Measurements from ENCODE around the gene RUSC1. TPM values are rescaled to one million over a fixed set of nuclear protein-coding genes. Genes with fewer than 3 reads are reported as not detected.

RUSC1 gene
- total RNA-seq, 1 experiment from 2014 or later = 69.2 TPM

- H2AFZ ChIP-seq (ENCODE audit: low read depth, low read length, poor library complexity, severe bottlenecking) = no peak overlapping the region
- DNase-seq (ENCODE audit: low read depth, low spot score) (no peak), ATAC-seq (no peak)
- no peaks in the 10 kb centered on the region for H4K20me1 ChIP-seq (ENCODE audit: insufficient read depth)
- H3K4me3 ChIP-seq (replicated peaks in 1 of 2; ENCODE audit: low read depth in 1 of 2, low read length in 2 of 2) = no peak overlapping the region
- TF ChIP-seq JUND (IDR thresholded peaks at IDR 0.05) (no peak), YY1 (IDR thresholded peaks at IDR 0.05; ENCODE audit: extremely low read depth, insufficient replicate concordance, low read depth, low read length) (no peak), CEBPB (IDR thresholded peaks at IDR 0.05; ENCODE audit: low read depth) (no peak), SRF (IDR thresholded peaks at IDR 0.05; ENCODE audit: low read depth) (no peak), POLR2A (IDR thresholded peaks at IDR 0.05; ENCODE audit: borderline replicate concordance, extremely low read depth, insufficient read depth, insufficient read length) (no peak)
- BruUV-seq (replicated peaks) = no TSS peak
- peaks cover 0 to 10% of the 10 kb centered on the region in 2 experiments; a peak in 2 of 4 replicates for H3K4me1 ChIP-seq (ENCODE audit: control insufficient read depth in 1 of 2, insufficient read depth in 2 of 2, low read length in 2 of 2)
- H3K9me2 ChIP-seq (ENCODE audit: insufficient read depth) = no peaks in the 10 kb centered on the region
- H3K4me2 ChIP-seq (ENCODE audit: low read length) = no peak overlapping the region
- no peak overlapping the region for H3K9ac ChIP-seq (ENCODE audit: low read length)
- RAD21 ChIA-PET (ENCODE audit: low non-redundant PET in 1 of 2, low total read pairs in 2 of 2, uncharacterized antibody in 2 of 2, unreplicated experiment in 2 of 2) = no interaction called here
- CTCF ChIA-PET = no interaction called here
- no peaks in the 10 kb centered on the region for H3K9me3 ChIP-seq (ENCODE audit: control insufficient read depth in 1 of 2, insufficient read depth in 1 of 2, low read depth in 1 of 2, low read length in 2 of 2)
- no peaks in the 10 kb centered on the region for H3K79me2 ChIP-seq (ENCODE audit: insufficient read depth, low read length)
- no peaks in the 10 kb centered on the region for H3K27me3 ChIP-seq (ENCODE audit: insufficient read depth, low read length)
- POLR2A ChIA-PET = no interaction called here
- intact Hi-C loops (cut with micrococcal nuclease) = no loop called here
- no peak overlapping the region for H3K27ac ChIP-seq (ENCODE audit: low read depth, low read length)
- H3K36me3 ChIP-seq (ENCODE audit: control insufficient read depth in 1 of 2, insufficient read depth in 2 of 2, low read length in 2 of 2) = no peaks in the 10 kb centered on the region
These were observed 38.1 kb upstream of the RUSC1 start for GRCh38 chr1:155282488-155283091.

- no peaks in the 10 kb centered on the region for H3K9me3 ChIP-seq (ENCODE audit: control insufficient read depth in 1 of 2, insufficient read depth in 1 of 2, low read depth in 1 of 2, low read length in 2 of 2)
- no TSS peak for BruUV-seq (replicated peaks)
- no peak overlapping the region for H3K4me3 ChIP-seq (replicated peaks in 1 of 2; ENCODE audit: low read depth in 1 of 2, low read length in 2 of 2)
- no peaks in the 10 kb centered on the region for H4K20me1 ChIP-seq (ENCODE audit: insufficient read depth)
- no peaks in the 10 kb centered on the region for H3K9me2 ChIP-seq (ENCODE audit: insufficient read depth)
- TF ChIP-seq CEBPB (IDR thresholded peaks at IDR 0.05; ENCODE audit: low read depth) (no peak), ZBTB33 (IDR thresholded peaks at IDR 0.05; ENCODE audit: extremely low read depth, insufficient replicate concordance, low read length) (no peak), SRF (IDR thresholded peaks at IDR 0.05; ENCODE audit: low read depth) (no peak), MAX (IDR thresholded peaks at IDR 0.05) (no peak), RAD21 (IDR thresholded peaks at IDR 0.05; ENCODE audit: low read depth) (no peak), ZFX (IDR thresholded peaks at IDR 0.05) (no peak), FOSL1 (IDR thresholded peaks at IDR 0.05; ENCODE audit: low read depth) (no peak), POLR2AphosphoS5 (IDR thresholded peaks at IDR 0.05; ENCODE audit: low read depth, low read length) (no peak), EZH2 (IDR thresholded peaks at IDR 0.05) (no peak), EGR1 (IDR thresholded peaks at IDR 0.05; ENCODE audit: low read depth) (no peak), JUND (IDR thresholded peaks at IDR 0.05) (no peak), TCF7L2 (IDR thresholded peaks at IDR 0.05; ENCODE audit: borderline replicate concordance, extremely low read depth, insufficient read depth, insufficient read length) (no peak), ELF1 (IDR thresholded peaks at IDR 0.05; ENCODE audit: borderline replicate concordance, low read depth) (no peak), SIN3A (IDR thresholded peaks at IDR 0.05; ENCODE audit: low read depth) (no peak)
- no peaks in the 10 kb centered on the region for H3K36me3 ChIP-seq (ENCODE audit: control insufficient read depth in 1 of 2, insufficient read depth in 2 of 2, low read length in 2 of 2)
- H3K4me2 ChIP-seq (ENCODE audit: low read length) = no peak overlapping the region
- H3K27me3 ChIP-seq (ENCODE audit: insufficient read depth, low read length) = no peaks in the 10 kb centered on the region
- POLR2A ChIA-PET = no interaction called here
- no peaks in the 10 kb centered on the region for H3K4me1 ChIP-seq (ENCODE audit: control insufficient read depth in 1 of 2, insufficient read depth in 2 of 2, low read length in 2 of 2)
- DNase-seq (ENCODE audit: low read depth, low spot score) (no peak), ATAC-seq (no peak)
- RAD21 ChIA-PET (ENCODE audit: low non-redundant PET in 1 of 2, low total read pairs in 2 of 2, uncharacterized antibody in 2 of 2, unreplicated experiment in 2 of 2) = no interaction called here
- no peak overlapping the region for H3K27ac ChIP-seq (ENCODE audit: low read depth, low read length)
- CTCF ChIA-PET = no interaction called here
- no peaks in the 10 kb centered on the region for H3K79me2 ChIP-seq (ENCODE audit: insufficient read depth, low read length)
- H3K9ac ChIP-seq (ENCODE audit: low read length) = no peak overlapping the region
- intact Hi-C loops (cut with micrococcal nuclease) = no loop called here
- no peak overlapping the region for H2AFZ ChIP-seq (ENCODE audit: low read depth, low read length, poor library complexity, severe bottlenecking)
These were observed 36.2 kb upstream of the RUSC1 start for GRCh38 chr1:155284476-155284875.

All from HCT116 (cell line).